K562 (cell line): ENCODE measurements around the gene TRPM2. TPM values are rescaled to one million over a fixed set of nuclear protein-coding genes. Genes with fewer than 3 reads are reported as not detected.

ENCODE experiments used
- GABPB2 ChIP-seq: fragments of 250-450 bp; sonication (Bioruptor Pico); conservative IDR thresholded peaks from 2 replicates; pipeline ENCODE4 v1.5.1; 2021; ENCODE audit warnings: mild to moderate bottlenecking
- SRSF1 ChIP-seq: fragments of 200-400 bp; formaldehyde crosslinking; IDR thresholded peaks from 2 replicates; pipeline ENCODE4 v1.6.1; 2017; ENCODE audit warnings: mild to moderate bottlenecking, low read depth, low read length, moderate library complexity
- STAT5B ChIP-seq: fragments of 250-450 bp; sonication (Bioruptor Pico); IDR thresholded peaks from 2 replicates; pipeline ENCODE4 v1.8.0; 2021; ENCODE audit warnings: mild to moderate bottlenecking, inconsistent platforms
- ZBTB1 ChIP-seq: sonication (generic); formaldehyde crosslinking; IDR thresholded peaks from 2 replicates; pipeline ENCODE4 v1.8.1; 2023; ENCODE audit warnings: missing genetic modification reagents, low read depth, mild to moderate bottlenecking, borderline replicate concordance
- polyA plus RNA-seq, 8 experiments: library from polyadenylated mRNA; depleted of rRNA in 4 of 8; stranded (reverse) in 5 of 8; unstranded in 3 of 8; fragments of >200 nt; fragmentation: Nextera tagmentation in 2 of 8; fragmentation: Illumina TruSeq in 1 of 8; extraction: Ambion mirVana in 2 of 8; extraction: Trizol in 1 of 8; gene quantifications; 2 replicates each; pipeline versions ENCODE4 v1.2.1 to v1.2.3, GENCODE V29; 2011 to 2014; ENCODE audit warnings: inconsistent platforms in 1 of 8, missing spikeins in 1 of 8
- total RNA-seq, 7 experiments: library from RNA; depleted of rRNA in 6 of 7; stranded (reverse); fragments of >200 nt in 6 of 7; fragmentation: Illumina TruSeq in 2 of 7; extraction: Trizol in 2 of 7; gene quantifications; 2 replicates each; pipeline versions ENCODE4 v1.2.1 to v1.2.3, GENCODE V29; 2011 to 2021; ENCODE audit warnings: low replicate concordance in 1 of 7
- TF ChIP-seq, protein P1 (sequence below), 2 experiments: fragments of 450-650 bp; IDR thresholded peaks; 2 replicates each; pipeline ENCODE4 v1.6.1; 2016; ENCODE audit warnings: mild to moderate bottlenecking in 2 of 2, borderline replicate concordance in 1 of 2, low read depth in 1 of 2, moderate library complexity in 1 of 2
- TF ChIP-seq, protein P2 (sequence below): fragments of 450-650 bp; formaldehyde crosslinking; IDR thresholded peaks from 2 replicates; pipeline ENCODE4 v1.4.0; 2020; ENCODE audit warnings: mild to moderate bottlenecking, moderate library complexity
- TF ChIP-seq, protein P3 (sequence below), 2 experiments: fragments of 450-650 bp in 1 of 2; sonication (generic) in 1 of 2; formaldehyde crosslinking; conservative IDR thresholded peaks; 2 replicates each; pipeline versions ENCODE4 v1.4.0 to v1.8.1; 2020 to 2022; ENCODE audit warnings: mild to moderate bottlenecking in 1 of 2, missing genetic modification reagents in 1 of 2
- TF ChIP-seq, protein P4 (sequence below): fragments of 450-650 bp; conservative IDR thresholded peaks from 2 replicates; pipeline ENCODE4 v1.6.1; 2016; ENCODE audit warnings: missing genetic modification characterization, low read depth, mild to moderate bottlenecking, missing compliant biosample characterization, moderate library complexity
- TF ChIP-seq, protein P5 (sequence below): fragments of 450-650 bp; formaldehyde crosslinking; IDR thresholded peaks from 2 replicates; pipeline ENCODE4 v1.4.0; 2020; ENCODE audit warnings: mild to moderate bottlenecking

TRPM2 gene
- total and polyA plus RNA-seq, 9 of the 15 experiments (the other 6 are each of a cell fraction or from before 2014, with no cell fraction given) = 0.33 to 2.1 (median 0.98) TPM; not detected in 2

GRCh38 chr21:44338971-44339910, 14.2 kb upstream of the TRPM2 start, which contains the start of gene CFAP410 (continued):
- TF ChIP-seq, protein P1, sequence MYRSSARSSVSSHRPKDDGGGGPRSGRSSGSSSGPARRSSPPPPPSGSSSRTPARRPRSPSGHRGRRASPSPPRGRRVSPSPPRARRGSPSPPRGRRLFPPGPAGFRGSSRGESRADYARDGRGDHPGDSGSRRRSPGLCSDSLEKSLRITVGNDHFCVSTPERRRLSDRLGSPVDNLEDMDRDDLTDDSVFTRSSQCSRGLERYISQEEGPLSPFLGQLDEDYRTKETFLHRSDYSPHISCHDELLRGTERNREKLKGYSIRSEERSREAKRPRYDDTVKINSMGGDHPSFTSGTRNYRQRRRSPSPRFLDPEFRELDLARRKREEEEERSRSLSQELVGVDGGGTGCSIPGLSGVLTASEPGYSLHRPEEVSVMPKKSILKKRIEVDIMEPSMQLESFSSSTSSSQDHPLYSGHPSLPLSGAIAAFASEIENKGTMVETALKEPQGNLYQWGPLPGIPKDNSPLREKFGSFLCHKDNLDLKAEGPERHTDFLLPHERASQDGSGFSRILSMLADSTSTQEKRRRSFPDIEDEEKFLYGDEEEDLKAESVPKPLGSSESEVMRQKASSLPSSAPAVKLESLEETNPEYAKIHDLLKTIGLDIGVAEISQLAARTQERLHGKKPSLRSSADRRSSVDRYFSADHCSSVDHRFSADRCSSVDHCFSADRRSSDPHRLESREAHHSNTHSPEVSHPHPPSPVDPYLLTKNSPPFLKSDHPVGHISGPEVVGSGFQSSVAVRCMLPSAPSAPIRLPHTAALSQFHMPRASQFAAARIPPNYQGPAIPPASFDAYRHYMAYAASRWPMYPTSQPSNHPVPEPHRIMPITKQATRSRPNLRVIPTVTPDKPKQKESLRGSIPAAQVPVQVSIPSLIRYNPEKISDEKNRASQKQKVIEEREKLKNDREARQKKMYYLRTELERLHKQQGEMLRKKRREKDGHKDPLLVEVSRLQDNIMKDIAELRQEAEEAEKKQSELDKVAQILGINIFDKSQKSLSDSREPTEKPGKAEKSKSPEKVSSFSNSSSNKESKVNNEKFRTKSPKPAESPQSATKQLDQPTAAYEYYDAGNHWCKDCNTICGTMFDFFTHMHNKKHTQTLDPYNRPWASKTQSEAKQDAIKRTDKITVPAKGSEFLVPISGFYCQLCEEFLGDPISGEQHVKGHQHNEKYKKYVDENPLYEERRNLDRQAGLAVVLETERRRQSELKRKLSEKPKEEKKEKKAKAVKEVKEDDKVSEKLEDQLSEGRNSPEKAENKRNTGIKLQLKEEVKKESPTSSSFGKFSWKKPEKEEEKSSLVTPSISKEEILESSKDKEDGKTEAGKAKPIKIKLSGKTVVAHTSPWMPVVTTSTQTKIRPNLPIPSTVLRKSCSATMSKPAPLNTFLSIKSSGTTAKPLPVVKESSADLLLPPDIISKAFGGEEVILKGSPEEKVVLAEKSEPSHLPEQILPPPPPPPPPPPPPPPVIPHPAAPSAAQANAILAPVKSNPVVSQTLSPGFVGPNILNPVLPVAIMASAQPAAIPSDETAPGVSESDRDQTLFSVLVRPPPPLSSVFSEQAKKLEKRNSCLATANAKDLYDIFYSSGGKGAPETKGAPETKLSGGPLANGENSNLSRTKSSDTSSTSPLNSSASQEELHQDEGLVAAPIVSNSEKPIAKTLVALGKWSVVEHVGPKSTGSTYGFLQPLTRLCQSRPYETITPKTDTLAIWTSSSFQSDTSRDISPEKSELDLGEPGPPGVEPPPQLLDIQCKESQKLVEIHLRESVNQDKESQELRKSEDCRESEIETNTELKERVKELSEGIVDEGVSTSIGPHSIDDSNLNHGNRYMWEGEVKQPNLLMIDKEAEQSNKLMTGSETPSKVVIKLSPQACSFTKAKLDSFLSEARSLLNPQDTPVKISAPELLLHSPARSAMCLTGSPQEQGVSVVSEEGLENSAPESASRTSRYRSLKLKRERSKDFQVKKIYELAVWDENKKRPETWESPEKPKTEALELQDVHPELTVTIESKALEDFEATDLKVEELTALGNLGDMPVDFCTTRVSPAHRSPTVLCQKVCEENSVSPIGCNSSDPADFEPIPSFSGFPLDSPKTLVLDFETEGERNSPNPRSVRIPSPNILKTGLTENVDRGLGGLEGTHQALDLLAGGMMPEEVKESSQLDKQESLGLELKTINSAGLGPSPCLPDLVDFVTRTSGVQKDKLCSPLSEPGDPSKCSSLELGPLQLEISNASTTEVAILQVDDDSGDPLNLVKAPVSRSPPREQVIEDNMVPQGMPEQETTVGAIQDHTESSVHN (IDR thresholded peaks at IDR 0.05; ENCODE audit: borderline replicate concordance in 1 of 2, low read depth in 1 of 2) = no peak
- TF ChIP-seq, protein P2, sequence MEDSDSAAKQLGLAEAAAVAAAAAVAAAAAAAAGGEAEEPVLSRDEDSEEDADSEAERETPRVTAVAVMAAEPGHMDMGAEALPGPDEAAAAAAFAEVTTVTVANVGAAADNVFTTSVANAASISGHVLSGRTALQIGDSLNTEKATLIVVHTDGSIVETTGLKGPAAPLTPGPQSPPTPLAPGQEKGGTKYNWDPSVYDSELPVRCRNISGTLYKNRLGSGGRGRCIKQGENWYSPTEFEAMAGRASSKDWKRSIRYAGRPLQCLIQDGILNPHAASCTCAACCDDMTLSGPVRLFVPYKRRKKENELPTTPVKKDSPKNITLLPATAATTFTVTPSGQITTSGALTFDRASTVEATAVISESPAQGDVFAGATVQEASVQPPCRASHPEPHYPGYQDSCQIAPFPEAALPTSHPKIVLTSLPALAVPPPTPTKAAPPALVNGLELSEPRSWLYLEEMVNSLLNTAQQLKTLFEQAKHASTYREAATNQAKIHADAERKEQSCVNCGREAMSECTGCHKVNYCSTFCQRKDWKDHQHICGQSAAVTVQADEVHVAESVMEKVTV = no peak
- no peak for TF ChIP-seq STAT5B (CRISPR knock-in tag)
- TF ChIP-seq, protein P3, sequence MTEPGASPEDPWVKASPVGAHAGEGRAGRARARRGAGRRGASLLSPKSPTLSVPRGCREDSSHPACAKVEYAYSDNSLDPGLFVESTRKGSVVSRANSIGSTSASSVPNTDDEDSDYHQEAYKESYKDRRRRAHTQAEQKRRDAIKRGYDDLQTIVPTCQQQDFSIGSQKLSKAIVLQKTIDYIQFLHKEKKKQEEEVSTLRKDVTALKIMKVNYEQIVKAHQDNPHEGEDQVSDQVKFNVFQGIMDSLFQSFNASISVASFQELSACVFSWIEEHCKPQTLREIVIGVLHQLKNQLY (CRISPR knock-in tag; conservative IDR thresholded peaks at IDR 0.05) = 0 out of 4 replicates have a peak, but pooled peaks of 1 of the 2 experiments have one; percentile 82
- no peak for TF ChIP-seq SRSF1
- TF ChIP-seq ZBTB1 (CRISPR knock-in tag) = peak; percentile 57; the same call in 1 of the 2 replicates
- TF ChIP-seq, protein P4, sequence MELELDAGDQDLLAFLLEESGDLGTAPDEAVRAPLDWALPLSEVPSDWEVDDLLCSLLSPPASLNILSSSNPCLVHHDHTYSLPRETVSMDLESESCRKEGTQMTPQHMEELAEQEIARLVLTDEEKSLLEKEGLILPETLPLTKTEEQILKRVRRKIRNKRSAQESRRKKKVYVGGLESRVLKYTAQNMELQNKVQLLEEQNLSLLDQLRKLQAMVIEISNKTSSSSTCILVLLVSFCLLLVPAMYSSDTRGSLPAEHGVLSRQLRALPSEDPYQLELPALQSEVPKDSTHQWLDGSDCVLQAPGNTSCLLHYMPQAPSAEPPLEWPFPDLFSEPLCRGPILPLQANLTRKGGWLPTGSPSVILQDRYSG (tag) = no peak; the same call in 1 of the 2 replicates
- no peak for TF ChIP-seq GABPB2 (CRISPR knock-in tag)
- TF ChIP-seq, protein P5, sequence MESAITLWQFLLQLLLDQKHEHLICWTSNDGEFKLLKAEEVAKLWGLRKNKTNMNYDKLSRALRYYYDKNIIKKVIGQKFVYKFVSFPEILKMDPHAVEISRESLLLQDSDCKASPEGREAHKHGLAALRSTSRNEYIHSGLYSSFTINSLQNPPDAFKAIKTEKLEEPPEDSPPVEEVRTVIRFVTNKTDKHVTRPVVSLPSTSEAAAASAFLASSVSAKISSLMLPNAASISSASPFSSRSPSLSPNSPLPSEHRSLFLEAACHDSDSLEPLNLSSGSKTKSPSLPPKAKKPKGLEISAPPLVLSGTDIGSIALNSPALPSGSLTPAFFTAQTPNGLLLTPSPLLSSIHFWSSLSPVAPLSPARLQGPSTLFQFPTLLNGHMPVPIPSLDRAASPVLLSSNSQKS (CRISPR knock-in tag) = 0 out of 2 replicates have a peak, but pooled peaks have one; percentile 55
